KOPT-K1 (cell line): ENCODE results near the gene KRTAP6-3.

Experiments
- H3K27ac ChIP-seq: fragments of 200-600 bp; sonication (generic); 2 replicates; pipeline ENCODE4 v1.5.1; 2016; ENCODE audit warnings: antibody characterized with exemption, mild to moderate bottlenecking, low read depth, low read length; ENCODE audit not compliant: poor library complexity, severe bottlenecking
- H3K36me3 ChIP-seq: fragments of 200-600 bp; sonication (generic); 2 replicates; pipeline ENCODE4 v1.5.1; 2017; ENCODE audit warnings: antibody characterized with exemption, mild to moderate bottlenecking, low read length, moderate library complexity; ENCODE audit not compliant: insufficient read depth
- H3K9me3 ChIP-seq: fragments of 200-600 bp; sonication (generic); 2 replicates; pipeline ENCODE4 v1.5.1; 2017; ENCODE audit warnings: antibody characterized with exemption, low read length, mild to moderate bottlenecking; ENCODE audit not compliant: insufficient read depth, poor library complexity, severe bottlenecking

Gene KRTAP6-3

GRCh38 chr21:30592140-30592539, at the start of gene KRTAP6-3:
Gene KRTAP6-3 (plus strand): TSS chr21:30592440. CDS start chr21:30592446, 6 bp downstream.
- no peaks in the 10 kb centered on the region for H3K9me3 ChIP-seq
- H3K27ac ChIP-seq = no peak within 1 kb of the TSS
- no peaks in the 10 kb centered on the region for H3K36me3 ChIP-seq

DNA sequence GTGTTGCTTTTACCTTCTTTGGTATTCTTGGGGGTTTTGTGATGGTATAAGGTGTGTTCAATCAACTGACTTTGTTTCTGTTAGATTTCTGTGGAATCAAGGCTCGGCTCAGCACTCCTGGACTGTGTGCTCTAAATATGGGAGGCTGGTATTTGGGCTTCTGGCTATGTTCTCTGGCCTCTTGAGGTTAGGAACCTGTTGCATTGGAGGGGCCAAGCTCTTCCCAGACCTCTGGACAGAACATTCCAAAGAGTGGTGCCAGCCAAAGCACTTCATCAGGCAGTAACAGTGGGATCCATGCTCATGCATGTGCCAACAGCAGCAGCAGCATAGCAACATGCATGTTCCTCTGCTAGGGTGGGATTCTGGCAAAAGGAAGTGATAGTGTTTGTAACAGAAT, 39.5 kb upstream of the KRTAP6-3 start:
- Histone ChIP-seq H3K9me3 (peaks cover 5% of the 10 kb centered on the region), H3K27ac (no peak overlapping the region), H3K36me3 (no peaks in the 10 kb centered on the region)

GRCh38 chr21:30555095-30555494, 37.1 kb upstream of the KRTAP6-3 start:
- Histone ChIP-seq H3K9me3 (peaks cover 5% of the 10 kb centered on the region), H3K27ac (no peak overlapping the region)

DNA sequence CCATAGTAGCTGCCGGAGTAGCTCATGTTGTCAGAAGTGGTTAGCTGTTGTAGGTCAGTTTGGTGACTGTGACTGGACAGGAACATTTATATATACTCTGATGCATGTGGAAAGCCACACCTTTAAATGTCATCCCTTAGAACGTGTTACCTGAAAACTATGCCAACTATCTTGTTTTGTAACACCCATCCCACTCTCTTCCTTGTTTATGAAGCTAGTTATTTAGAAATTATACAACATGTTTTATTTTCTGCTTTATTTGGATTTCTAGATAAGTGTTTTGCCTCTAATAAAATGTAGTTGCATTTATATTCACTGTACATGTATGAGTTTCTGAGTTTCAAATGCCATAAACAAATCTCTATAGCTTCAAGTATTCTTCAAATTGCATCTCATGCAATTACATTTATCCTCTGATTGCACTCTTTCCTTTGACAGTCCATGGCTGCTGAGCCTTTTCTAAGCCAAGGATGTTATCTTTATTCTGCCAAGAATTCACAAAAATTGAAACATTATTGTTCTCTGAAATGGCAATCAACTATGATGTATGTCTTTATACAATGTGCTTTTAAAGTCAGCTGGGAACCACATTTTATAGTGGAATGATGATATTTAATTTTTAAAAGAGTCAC, 30.9 kb upstream of the KRTAP6-3 start, which contains the start of gene KRTAP19-7:
TSS of gene KRTAP19-7 (minus strand) at position 51 of the 632 bp plus-strand sequence. CDS start at position 26, 25 bp downstream.
- Histone ChIP-seq H3K27ac (no peak within 1 kb of the TSS), H3K9me3 (no peaks in the 10 kb centered on the region), H3K36me3 (no peaks in the 10 kb centered on the region)

More at GRCh38 chr21:30555095-30555494, 37.1 kb upstream of the KRTAP6-3 start:
- H3K36me3 ChIP-seq = no peaks in the 10 kb centered on the region

DNA sequence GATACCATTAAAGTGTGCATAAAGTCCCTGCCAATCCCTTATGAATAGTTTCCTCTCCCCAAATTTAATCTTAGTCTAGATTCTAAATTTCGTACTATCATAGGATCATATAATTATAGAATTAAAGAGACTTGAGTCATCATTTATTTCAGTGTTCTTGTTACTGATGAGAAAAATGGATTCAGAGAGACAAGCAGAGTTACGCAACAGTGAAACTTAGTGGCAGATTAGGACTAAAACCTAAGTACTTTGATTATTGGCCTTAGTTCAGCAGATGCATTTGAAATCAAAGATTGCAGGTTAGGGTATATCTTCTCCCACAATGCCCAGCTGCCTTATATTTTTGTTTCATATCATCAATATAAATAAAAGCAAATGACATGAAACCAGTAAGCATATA, 30.3 kb upstream of the KRTAP6-3 start:
- Histone ChIP-seq H3K27ac (no peak overlapping the region), H3K9me3 (no peaks in the 10 kb centered on the region), H3K36me3 (no peaks in the 10 kb centered on the region)

DNA sequence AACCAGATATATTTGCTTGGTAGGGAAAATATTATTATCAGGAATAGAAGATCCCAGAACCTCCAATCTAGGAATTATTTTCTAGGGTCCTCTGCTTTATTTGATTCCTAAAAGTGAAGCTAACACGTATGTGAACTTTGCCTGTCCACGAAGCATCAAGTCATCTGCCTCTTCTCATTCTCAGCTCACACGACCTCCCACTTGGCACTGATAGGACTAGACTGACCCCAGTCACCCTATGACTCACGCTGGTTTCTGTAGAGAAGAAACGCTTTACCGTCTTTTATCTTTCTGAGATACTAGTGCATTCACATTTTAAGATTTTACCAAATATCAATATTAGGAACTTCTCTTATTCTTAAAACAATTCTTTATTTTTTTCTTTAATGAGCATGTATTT, 29.2 kb upstream of the KRTAP6-3 start:
- H3K27ac ChIP-seq = no peak overlapping the region
- H3K9me3 ChIP-seq = no peaks in the 10 kb centered on the region
- no peaks in the 10 kb centered on the region for H3K36me3 ChIP-seq

DNA sequence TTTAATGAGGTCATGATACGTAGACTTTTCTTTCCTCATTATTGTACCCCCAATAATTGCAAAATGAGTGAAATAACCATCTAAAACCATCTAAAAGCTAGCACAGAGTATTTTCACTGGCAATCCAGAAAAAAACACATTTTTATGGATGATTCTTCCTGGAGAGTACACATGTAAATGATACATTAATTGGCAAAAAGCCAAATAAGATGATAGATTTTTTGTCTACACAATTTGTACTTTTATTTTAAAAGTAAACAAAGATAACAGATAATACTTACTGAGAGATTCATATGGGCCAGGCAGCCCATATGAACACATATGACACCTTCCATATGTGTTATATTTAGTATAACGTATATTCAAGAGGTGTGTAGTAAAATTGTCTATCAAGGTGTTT, 28.6 kb upstream of the KRTAP6-3 start:
- H3K27ac ChIP-seq = no peak overlapping the region
- H3K9me3 ChIP-seq = no peaks in the 10 kb centered on the region

DNA sequence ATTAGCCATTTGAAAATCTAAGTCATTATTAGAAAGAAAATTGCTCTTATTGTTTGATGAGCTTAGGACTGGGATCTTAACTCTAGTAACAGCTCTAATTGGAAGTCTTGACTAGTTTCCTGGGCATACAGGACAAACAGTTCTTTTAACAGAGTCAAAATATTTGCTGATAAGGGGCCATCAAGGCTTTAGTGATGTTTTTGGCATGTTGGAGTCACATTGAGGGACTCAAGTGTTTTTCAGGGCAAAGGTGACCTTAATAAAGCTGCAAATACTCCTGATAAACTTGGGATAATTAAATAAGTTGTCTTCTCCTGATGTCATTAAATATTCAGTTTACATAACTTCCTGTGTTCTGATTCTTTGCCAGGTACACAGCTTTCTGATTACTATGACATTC, 24.6 kb upstream of the KRTAP6-3 start:
- Histone ChIP-seq H3K27ac (no peak overlapping the region), H3K36me3 (no peaks in the 10 kb centered on the region), H3K9me3 (no peaks in the 10 kb centered on the region)

More for the DNA sequence above, 28.6 kb upstream of the KRTAP6-3 start:
- no peaks in the 10 kb centered on the region for H3K36me3 ChIP-seq

DNA sequence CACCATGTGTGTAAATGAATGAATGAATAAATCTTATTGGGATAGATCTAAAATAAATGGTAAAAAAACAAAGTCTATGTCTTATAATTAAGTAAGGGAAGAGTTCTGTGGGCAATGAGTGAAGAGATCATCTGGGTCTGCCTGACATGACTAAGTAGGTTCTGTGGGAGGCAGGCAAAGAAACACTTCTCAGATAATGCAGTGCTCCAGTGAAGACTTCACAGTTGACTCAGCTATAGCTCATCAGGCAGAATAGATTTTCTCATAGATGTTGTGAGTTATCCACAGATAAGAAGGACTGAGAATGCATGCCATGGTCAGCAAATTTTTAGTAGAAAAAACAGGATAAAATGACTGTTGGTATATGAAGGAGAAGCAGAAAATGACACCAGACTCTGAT, 14.5 kb upstream of the KRTAP6-3 start:
- Histone ChIP-seq H3K9me3 (no peaks in the 10 kb centered on the region), H3K27ac (no peak overlapping the region), H3K36me3 (no peaks in the 10 kb centered on the region)

DNA sequence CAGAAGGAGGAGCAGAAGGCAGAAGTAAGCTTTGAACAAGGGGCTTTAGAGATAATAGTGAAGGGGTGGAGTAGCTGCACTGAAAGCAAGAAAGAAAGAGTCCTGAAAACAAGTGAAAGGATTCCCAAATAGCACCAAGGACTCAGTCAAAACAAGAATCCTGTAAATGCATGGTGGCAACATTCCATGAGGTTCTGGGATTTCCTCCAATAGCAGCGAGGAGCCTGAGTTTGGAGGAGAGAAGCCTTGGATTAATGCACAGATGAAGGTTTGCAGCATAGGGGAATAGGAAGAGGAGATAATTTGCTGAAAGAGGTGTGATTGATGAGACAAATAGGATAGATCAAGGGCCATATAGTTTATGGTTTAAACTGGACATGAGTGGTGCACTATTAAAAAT, 12.9 kb upstream of the KRTAP6-3 start:
- H3K9me3 ChIP-seq = no peaks in the 10 kb centered on the region
- H3K36me3 ChIP-seq = no peaks in the 10 kb centered on the region
- no peak overlapping the region for H3K27ac ChIP-seq

- no peaks in the 10 kb centered on the region for H3K9me3 ChIP-seq
- H3K27ac ChIP-seq = no peak overlapping the region
- H3K36me3 ChIP-seq = no peaks in the 10 kb centered on the region
These were observed 12.1 kb upstream of the KRTAP6-3 start for GRCh38 chr21:30580132-30580531.

- Histone ChIP-seq H3K27ac (no peak overlapping the region), H3K36me3 (no peaks in the 10 kb centered on the region), H3K9me3 (no peaks in the 10 kb centered on the region)
These were observed 9.4 kb upstream of the KRTAP6-3 start for GRCh38 chr21:30582870-30583269.

- no peak within 1 kb of the TSS for H3K27ac ChIP-seq
- H3K9me3 ChIP-seq = no peaks in the 10 kb centered on the region
- no peaks in the 10 kb centered on the region for H3K36me3 ChIP-seq
These were observed 1.9 kb upstream of the KRTAP6-3 start, which contains the start of gene KRTAP22-2 for GRCh38 chr21:30590297-30590696. Gene KRTAP22-2 (minus strand): TSS chr21:30590397.

DNA sequence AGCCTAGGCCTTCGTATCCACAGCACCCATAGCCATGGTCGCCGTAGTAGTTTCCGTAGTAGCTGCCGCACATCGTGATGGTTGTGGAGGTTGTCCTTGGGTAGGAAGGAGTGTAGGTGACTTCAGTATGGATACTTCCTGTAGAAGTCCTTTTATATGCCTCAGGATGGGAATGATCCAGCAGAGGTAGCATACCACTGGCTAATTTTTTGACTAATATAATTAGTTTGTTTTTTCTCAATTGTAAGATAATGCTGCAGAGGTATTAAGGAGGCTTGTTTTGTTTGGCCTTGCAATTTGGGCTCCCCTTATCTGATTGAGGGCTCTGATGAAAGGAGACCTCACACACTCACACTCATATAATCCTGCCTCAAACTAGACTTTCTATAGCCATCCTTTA, 6.6 kb downstream of the KRTAP6-3 start, which contains the start of gene KRTAP6-2:
TSS of gene KRTAP6-2 (minus strand) at position 101 of the 400 bp plus-strand sequence. CDS start at position 73, 28 bp downstream.
- Histone ChIP-seq H3K27ac (no peak within 1 kb of the TSS), H3K9me3 (no peaks in the 10 kb centered on the region), H3K36me3 (no peaks in the 10 kb centered on the region)

DNA sequence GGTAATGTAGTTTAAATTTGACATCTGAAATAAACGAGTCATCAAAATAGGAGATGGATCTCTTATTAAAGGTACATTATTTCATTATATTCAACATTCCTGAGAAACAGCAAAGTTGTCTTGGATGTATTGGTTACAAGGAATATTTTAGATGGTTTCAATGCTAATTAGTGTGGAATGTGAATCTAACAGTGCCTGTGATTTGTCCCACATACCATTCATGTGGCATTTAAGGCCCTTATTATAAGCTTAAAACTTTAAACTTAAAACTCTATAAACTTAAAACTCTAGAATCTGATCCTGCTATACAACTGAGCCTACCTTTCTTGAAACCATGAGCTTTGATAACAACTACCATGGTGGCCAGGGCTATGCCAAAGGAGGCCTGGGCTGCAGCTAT, 8.5 kb downstream of the KRTAP6-3 start, which contains the start of gene KRTAP22-1:
TSS of gene KRTAP22-1 (plus strand) at position 301 of the 400 bp plus-strand sequence.
- Histone ChIP-seq H3K9me3 (no peaks in the 10 kb centered on the region), H3K36me3 (no peaks in the 10 kb centered on the region), H3K27ac (no peak within 1 kb of the TSS)

- H3K36me3 ChIP-seq = no peaks in the 10 kb centered on the region
- H3K9me3 ChIP-seq = no peaks in the 10 kb centered on the region
These were observed 13.7 kb downstream of the KRTAP6-3 start for GRCh38 chr21:30605968-30606367.

More at GRCh38 chr21:30605968-30606367, 13.7 kb downstream of the KRTAP6-3 start:
- H3K27ac ChIP-seq = no peak overlapping the region
